ENCODE measurements around the gene NUDT19.

The NUDT19 gene

GRCh38 chr19:32662186-32662585 lies 29.4 kb upstream of the NUDT19 start:
- Histone ChIP-seq H4K20me1 (ENCODE audit: insufficient read depth, low read length) (no peaks in the 10 kb centered on the region), H3K36me3 (replicated peaks; ENCODE audit: insufficient read depth, low read length) (0 out of 2 replicates have a peak, but pooled peaks cover 2% of the 10 kb centered on the region)
- DNase-seq: no peak

GRCh38 chr19:32666084-32666483 lies 25.5 kb upstream of the NUDT19 start:
- Histone ChIP-seq H2AFZ (ENCODE audit: low read length) (no peak overlapping the region), H3K4me1 (ENCODE audit: low read length) (no peaks in the 10 kb centered on the region), H3F3A (ENCODE audit: insufficient read depth, low read length) (no peaks in the 10 kb centered on the region)

More at GRCh38 chr19:32662186-32662585, 29.4 kb upstream of the NUDT19 start:
- Histone ChIP-seq H3K27ac (ENCODE audit: low read length) (no peak overlapping the region), H3K27me3 (replicated peaks; ENCODE audit: insufficient read depth, low read length) (no peaks in the 10 kb centered on the region), H3K9me2 (replicated peaks; ENCODE audit: insufficient read depth, low read length) (no peaks in the 10 kb centered on the region), H3K79me2 (ENCODE audit: low read length) (peaks cover 20% of the 10 kb centered on the region), H3K9ac (ENCODE audit: low read length) (no peak overlapping the region), H3K9me3 (replicated peaks; ENCODE audit: insufficient read depth, low read length) (no peaks in the 10 kb centered on the region), H3K4me2 (ENCODE audit: low read depth, low read length) (no peak overlapping the region), H3K4me3 (ENCODE audit: low read length) (no peak overlapping the region), H3K4me1 (ENCODE audit: low read length) (no peaks in the 10 kb centered on the region), H3F3A (ENCODE audit: insufficient read depth, low read length) (no peaks in the 10 kb centered on the region), H2AFZ (ENCODE audit: low read length) (no peak overlapping the region)
- TF ChIP-seq EZH2phosphoT487 (IDR thresholded peaks at IDR 0.05; ENCODE audit: low read length): no peak
- no peak for TF ChIP-seq EZH2 (optimal IDR thresholded peaks at IDR 0.05; ENCODE audit: low read depth, low read length)
- no peak for TF ChIP-seq CTCF (IDR thresholded peaks at IDR 0.05; ENCODE audit: low read length)

GRCh38 chr19:32669310-32669709 lies 22.3 kb upstream of the NUDT19 start:
- 0 out of 2 replicates have a peak, but pooled peaks cover 2% of the 10 kb centered on the region for H3K36me3 ChIP-seq (replicated peaks; ENCODE audit: insufficient read depth, low read length)
- no peak overlapping the region for H3K27ac ChIP-seq (ENCODE audit: low read length)
- H3K4me1 ChIP-seq (ENCODE audit: low read length): 0 out of 2 replicates have a peak, but pooled peaks cover 6% of the 10 kb centered on the region
- no peaks in the 10 kb centered on the region for H3K27me3 ChIP-seq (replicated peaks; ENCODE audit: insufficient read depth, low read length)
- H3K9me3 ChIP-seq (replicated peaks; ENCODE audit: insufficient read depth, low read length): no peaks in the 10 kb centered on the region
- no peaks in the 10 kb centered on the region for H4K20me1 ChIP-seq (ENCODE audit: insufficient read depth, low read length)
- peaks cover 74% of the 10 kb centered on the region for H3K79me2 ChIP-seq (ENCODE audit: low read length)
- H3K9me2 ChIP-seq (replicated peaks; ENCODE audit: insufficient read depth, low read length): no peaks in the 10 kb centered on the region
- H3F3A ChIP-seq (ENCODE audit: insufficient read depth, low read length): no peaks in the 10 kb centered on the region
- no peak overlapping the region for H3K4me2 ChIP-seq (ENCODE audit: low read depth, low read length)
- no peak overlapping the region for H2AFZ ChIP-seq (ENCODE audit: low read length)
- TF ChIP-seq CTCF (IDR thresholded peaks at IDR 0.05; ENCODE audit: low read length) (no peak), EZH2phosphoT487 (IDR thresholded peaks at IDR 0.05; ENCODE audit: low read length) (no peak)
- DNase-seq: no peak
- H3K4me3 ChIP-seq (ENCODE audit: low read length): no peak overlapping the region
- H3K9ac ChIP-seq (ENCODE audit: low read length): no peak overlapping the region

More at GRCh38 chr19:32666084-32666483, 25.5 kb upstream of the NUDT19 start:
- 0 out of 2 replicates have a peak, but pooled peaks cover 2% of the 10 kb centered on the region for H3K36me3 ChIP-seq (replicated peaks; ENCODE audit: insufficient read depth, low read length)
- no peaks in the 10 kb centered on the region for H3K9me3 ChIP-seq (replicated peaks; ENCODE audit: insufficient read depth, low read length)
- H4K20me1 ChIP-seq (ENCODE audit: insufficient read depth, low read length): no peaks in the 10 kb centered on the region
- no peak overlapping the region for H3K27ac ChIP-seq (ENCODE audit: low read length)
- no peaks in the 10 kb centered on the region for H3K27me3 ChIP-seq (replicated peaks; ENCODE audit: insufficient read depth, low read length)
- no peak overlapping the region for H3K9ac ChIP-seq (ENCODE audit: low read length)
- no peak overlapping the region for H3K4me3 ChIP-seq (ENCODE audit: low read length)
- DNase-seq: no peak
- no peaks in the 10 kb centered on the region for H3K9me2 ChIP-seq (replicated peaks; ENCODE audit: insufficient read depth, low read length)
- peaks cover 48% of the 10 kb centered on the region for H3K79me2 ChIP-seq (ENCODE audit: low read length)
- no peak for TF ChIP-seq EZH2 (optimal IDR thresholded peaks at IDR 0.05; ENCODE audit: low read depth, low read length)
- H3K4me2 ChIP-seq (ENCODE audit: low read depth, low read length): no peak overlapping the region

GRCh38 chr19:32671883-32672593 lies 19.6 kb upstream of the NUDT19 start:
- no peak overlapping the region for H3K4me3 ChIP-seq (ENCODE audit: low read length)
- H3K36me3 ChIP-seq (replicated peaks; ENCODE audit: insufficient read depth, low read length): 0 out of 2 replicates have a peak, but pooled peaks cover under 1% of the 10 kb centered on the region
- peaks cover 66% of the 10 kb centered on the region for H3K79me2 ChIP-seq (ENCODE audit: low read length)
- H3K9me2 ChIP-seq (replicated peaks; ENCODE audit: insufficient read depth, low read length): no peaks in the 10 kb centered on the region
- H3K4me1 ChIP-seq (ENCODE audit: low read length): 0 out of 2 replicates have a peak, but pooled peaks cover 6% of the 10 kb centered on the region
- H3K4me2 ChIP-seq (ENCODE audit: low read depth, low read length): no peak overlapping the region
- TF ChIP-seq EZH2phosphoT487 (IDR thresholded peaks at IDR 0.05; ENCODE audit: low read length): no peak
- no peak for TF ChIP-seq CTCF (IDR thresholded peaks at IDR 0.05; ENCODE audit: low read length)
- TF ChIP-seq EZH2 (optimal IDR thresholded peaks at IDR 0.05; ENCODE audit: low read depth, low read length): no peak
- H3K9ac ChIP-seq (ENCODE audit: low read length): no peak overlapping the region
- no peak for DNase-seq
- no peaks in the 10 kb centered on the region for H4K20me1 ChIP-seq (ENCODE audit: insufficient read depth, low read length)
- H3K27ac ChIP-seq (ENCODE audit: low read length): no peak overlapping the region
- no peaks in the 10 kb centered on the region for H3K27me3 ChIP-seq (replicated peaks; ENCODE audit: insufficient read depth, low read length)
- H2AFZ ChIP-seq (ENCODE audit: low read length): no peak overlapping the region
- H3F3A ChIP-seq (ENCODE audit: insufficient read depth, low read length): no peaks in the 10 kb centered on the region
- H3K9me3 ChIP-seq (replicated peaks; ENCODE audit: insufficient read depth, low read length): no peaks in the 10 kb centered on the region

All from MM.1S (cell line).